Measurements from ENCODE around the gene ZNF444. TPM values are rescaled to one million over a fixed set of nuclear protein-coding genes. Genes with fewer than 3 reads are reported as not detected.
"Not testable (repeated sequence)": the region's sequence is repeated elsewhere in the genome, so short reads cannot be mapped to it uniquely, and the experiment has no call there.

The ZNF444 gene
- total RNA-seq, 1 experiment from 2014 or later, result 84.0 TPM

DNA sequence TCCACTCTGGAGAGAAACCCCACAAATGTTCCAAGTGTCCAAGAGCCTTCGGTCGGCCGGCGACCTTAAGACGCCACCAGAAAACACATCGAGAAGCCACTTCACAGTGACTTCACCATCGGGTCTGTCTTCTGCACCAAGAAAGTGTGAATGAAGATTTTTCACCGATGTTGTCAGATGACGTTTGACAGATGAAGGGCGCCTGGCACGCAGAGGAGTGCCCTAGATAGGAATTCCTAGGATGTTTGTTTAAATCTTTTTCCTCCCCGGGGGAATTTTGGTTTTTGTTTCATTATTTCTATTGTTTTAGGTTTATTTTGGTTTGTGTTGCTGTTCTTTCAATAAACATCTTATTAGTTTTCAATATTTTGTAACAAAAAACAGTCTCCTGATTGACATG, 68.0 kb downstream of the ZNF444 start:
- Mint-ChIP-seq H3K4me3 (no peak overlapping the region), H3K27me3 (ENCODE audit: low read depth) (peaks cover 13% of the 10 kb centered on the region), H3K36me3 (no peaks in the 10 kb centered on the region), H3K4me1 (no peaks in the 10 kb centered on the region), H3K9me3 (no peaks in the 10 kb centered on the region; the same call in 1 of the 2 replicates), H3K27ac (no peak overlapping the region)
- POLR2A ChIA-PET, result no interaction called here
- TF ChIP-seq, protein P1, sequence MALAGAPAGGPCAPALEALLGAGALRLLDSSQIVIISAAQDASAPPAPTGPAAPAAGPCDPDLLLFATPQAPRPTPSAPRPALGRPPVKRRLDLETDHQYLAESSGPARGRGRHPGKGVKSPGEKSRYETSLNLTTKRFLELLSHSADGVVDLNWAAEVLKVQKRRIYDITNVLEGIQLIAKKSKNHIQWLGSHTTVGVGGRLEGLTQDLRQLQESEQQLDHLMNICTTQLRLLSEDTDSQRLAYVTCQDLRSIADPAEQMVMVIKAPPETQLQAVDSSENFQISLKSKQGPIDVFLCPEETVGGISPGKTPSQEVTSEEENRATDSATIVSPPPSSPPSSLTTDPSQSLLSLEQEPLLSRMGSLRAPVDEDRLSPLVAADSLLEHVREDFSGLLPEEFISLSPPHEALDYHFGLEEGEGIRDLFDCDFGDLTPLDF (CRISPR knock-in tag; IDR thresholded peaks at IDR 0.05), result no peak
- no peak for TF ChIP-seq ZNF416 (CRISPR knock-in tag; IDR thresholded peaks at IDR 0.05)
- no peak for TF ChIP-seq TEAD1 (CRISPR knock-in tag; IDR thresholded peaks at IDR 0.05)
- TF ChIP-seq, protein P2, sequence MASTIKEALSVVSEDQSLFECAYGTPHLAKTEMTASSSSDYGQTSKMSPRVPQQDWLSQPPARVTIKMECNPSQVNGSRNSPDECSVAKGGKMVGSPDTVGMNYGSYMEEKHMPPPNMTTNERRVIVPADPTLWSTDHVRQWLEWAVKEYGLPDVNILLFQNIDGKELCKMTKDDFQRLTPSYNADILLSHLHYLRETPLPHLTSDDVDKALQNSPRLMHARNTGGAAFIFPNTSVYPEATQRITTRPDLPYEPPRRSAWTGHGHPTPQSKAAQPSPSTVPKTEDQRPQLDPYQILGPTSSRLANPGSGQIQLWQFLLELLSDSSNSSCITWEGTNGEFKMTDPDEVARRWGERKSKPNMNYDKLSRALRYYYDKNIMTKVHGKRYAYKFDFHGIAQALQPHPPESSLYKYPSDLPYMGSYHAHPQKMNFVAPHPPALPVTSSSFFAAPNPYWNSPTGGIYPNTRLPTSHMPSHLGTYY (CRISPR knock-in tag; IDR thresholded peaks at IDR 0.05), result no peak
- TF ChIP-seq ZNF396 (CRISPR knock-in tag; IDR thresholded peaks at IDR 0.05; ENCODE audit: borderline replicate concordance), result no peak
- TF ChIP-seq MXD4 (CRISPR knock-in tag; IDR thresholded peaks at IDR 0.05; ENCODE audit: borderline replicate concordance), result no peak
- no peak for TF ChIP-seq PRRX2 (CRISPR knock-in tag; IDR thresholded peaks at IDR 0.05)
- TF ChIP-seq RELA (CRISPR knock-in tag; IDR thresholded peaks at IDR 0.05; ENCODE audit: borderline replicate concordance), result no peak
- TF ChIP-seq, protein P3, sequence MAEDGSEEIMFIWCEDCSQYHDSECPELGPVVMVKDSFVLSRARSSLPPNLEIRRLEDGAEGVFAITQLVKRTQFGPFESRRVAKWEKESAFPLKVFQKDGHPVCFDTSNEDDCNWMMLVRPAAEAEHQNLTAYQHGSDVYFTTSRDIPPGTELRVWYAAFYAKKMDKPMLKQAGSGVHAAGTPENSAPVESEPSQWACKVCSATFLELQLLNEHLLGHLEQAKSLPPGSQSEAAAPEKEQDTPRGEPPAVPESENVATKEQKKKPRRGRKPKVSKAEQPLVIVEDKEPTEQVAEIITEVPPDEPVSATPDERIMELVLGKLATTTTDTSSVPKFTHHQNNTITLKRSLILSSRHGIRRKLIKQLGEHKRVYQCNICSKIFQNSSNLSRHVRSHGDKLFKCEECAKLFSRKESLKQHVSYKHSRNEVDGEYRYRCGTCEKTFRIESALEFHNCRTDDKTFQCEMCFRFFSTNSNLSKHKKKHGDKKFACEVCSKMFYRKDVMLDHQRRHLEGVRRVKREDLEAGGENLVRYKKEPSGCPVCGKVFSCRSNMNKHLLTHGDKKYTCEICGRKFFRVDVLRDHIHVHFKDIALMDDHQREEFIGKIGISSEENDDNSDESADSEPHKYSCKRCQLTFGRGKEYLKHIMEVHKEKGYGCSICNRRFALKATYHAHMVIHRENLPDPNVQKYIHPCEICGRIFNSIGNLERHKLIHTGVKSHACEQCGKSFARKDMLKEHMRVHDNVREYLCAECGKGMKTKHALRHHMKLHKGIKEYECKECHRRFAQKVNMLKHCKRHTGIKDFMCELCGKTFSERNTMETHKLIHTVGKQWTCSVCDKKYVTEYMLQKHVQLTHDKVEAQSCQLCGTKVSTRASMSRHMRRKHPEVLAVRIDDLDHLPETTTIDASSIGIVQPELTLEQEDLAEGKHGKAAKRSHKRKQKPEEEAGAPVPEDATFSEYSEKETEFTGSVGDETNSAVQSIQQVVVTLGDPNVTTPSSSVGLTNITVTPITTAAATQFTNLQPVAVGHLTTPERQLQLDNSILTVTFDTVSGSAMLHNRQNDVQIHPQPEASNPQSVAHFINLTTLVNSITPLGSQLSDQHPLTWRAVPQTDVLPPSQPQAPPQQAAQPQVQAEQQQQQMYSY (CRISPR knock-in tag; IDR thresholded peaks at IDR 0.05), result no peak
- TF ChIP-seq, protein P4, sequence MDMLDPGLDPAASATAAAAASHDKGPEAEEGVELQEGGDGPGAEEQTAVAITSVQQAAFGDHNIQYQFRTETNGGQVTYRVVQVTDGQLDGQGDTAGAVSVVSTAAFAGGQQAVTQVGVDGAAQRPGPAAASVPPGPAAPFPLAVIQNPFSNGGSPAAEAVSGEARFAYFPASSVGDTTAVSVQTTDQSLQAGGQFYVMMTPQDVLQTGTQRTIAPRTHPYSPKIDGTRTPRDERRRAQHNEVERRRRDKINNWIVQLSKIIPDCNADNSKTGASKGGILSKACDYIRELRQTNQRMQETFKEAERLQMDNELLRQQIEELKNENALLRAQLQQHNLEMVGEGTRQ (CRISPR knock-in tag; IDR thresholded peaks at IDR 0.05), result no peak
- TF ChIP-seq, protein P5, sequence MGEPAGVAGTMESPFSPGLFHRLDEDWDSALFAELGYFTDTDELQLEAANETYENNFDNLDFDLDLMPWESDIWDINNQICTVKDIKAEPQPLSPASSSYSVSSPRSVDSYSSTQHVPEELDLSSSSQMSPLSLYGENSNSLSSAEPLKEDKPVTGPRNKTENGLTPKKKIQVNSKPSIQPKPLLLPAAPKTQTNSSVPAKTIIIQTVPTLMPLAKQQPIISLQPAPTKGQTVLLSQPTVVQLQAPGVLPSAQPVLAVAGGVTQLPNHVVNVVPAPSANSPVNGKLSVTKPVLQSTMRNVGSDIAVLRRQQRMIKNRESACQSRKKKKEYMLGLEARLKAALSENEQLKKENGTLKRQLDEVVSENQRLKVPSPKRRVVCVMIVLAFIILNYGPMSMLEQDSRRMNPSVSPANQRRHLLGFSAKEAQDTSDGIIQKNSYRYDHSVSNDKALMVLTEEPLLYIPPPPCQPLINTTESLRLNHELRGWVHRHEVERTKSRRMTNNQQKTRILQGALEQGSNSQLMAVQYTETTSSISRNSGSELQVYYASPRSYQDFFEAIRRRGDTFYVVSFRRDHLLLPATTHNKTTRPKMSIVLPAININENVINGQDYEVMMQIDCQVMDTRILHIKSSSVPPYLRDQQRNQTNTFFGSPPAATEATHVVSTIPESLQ (CRISPR knock-in tag; IDR thresholded peaks at IDR 0.05), result no peak
- no peak for TF ChIP-seq GTF2I (CRISPR knock-in tag; conservative IDR thresholded peaks at IDR 0.05)
- no peak for TF ChIP-seq ZBTB21 (CRISPR knock-in tag; IDR thresholded peaks at IDR 0.05; ENCODE audit: borderline replicate concordance)
- TF ChIP-seq, protein P6, sequence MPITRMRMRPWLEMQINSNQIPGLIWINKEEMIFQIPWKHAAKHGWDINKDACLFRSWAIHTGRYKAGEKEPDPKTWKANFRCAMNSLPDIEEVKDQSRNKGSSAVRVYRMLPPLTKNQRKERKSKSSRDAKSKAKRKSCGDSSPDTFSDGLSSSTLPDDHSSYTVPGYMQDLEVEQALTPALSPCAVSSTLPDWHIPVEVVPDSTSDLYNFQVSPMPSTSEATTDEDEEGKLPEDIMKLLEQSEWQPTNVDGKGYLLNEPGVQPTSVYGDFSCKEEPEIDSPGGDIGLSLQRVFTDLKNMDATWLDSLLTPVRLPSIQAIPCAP (CRISPR knock-in tag; IDR thresholded peaks at IDR 0.05), result no peak
- TF ChIP-seq, protein P7, sequence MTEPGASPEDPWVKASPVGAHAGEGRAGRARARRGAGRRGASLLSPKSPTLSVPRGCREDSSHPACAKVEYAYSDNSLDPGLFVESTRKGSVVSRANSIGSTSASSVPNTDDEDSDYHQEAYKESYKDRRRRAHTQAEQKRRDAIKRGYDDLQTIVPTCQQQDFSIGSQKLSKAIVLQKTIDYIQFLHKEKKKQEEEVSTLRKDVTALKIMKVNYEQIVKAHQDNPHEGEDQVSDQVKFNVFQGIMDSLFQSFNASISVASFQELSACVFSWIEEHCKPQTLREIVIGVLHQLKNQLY (CRISPR knock-in tag; IDR thresholded peaks at IDR 0.05), result no peak
- TF ChIP-seq, protein P8, sequence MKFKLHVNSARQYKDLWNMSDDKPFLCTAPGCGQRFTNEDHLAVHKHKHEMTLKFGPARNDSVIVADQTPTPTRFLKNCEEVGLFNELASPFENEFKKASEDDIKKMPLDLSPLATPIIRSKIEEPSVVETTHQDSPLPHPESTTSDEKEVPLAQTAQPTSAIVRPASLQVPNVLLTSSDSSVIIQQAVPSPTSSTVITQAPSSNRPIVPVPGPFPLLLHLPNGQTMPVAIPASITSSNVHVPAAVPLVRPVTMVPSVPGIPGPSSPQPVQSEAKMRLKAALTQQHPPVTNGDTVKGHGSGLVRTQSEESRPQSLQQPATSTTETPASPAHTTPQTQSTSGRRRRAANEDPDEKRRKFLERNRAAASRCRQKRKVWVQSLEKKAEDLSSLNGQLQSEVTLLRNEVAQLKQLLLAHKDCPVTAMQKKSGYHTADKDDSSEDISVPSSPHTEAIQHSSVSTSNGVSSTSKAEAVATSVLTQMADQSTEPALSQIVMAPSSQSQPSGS (CRISPR knock-in tag; IDR thresholded peaks at IDR 0.05; ENCODE audit: borderline replicate concordance, low read depth), result no peak
- TF ChIP-seq NFYB (CRISPR knock-in tag; conservative IDR thresholded peaks at IDR 0.05; ENCODE audit: low read depth), result no peak
- TF ChIP-seq JUN (CRISPR knock-in tag; IDR thresholded peaks at IDR 0.05), result no peak
- no peak for ATAC-seq
- no peak for DNase-seq (ENCODE audit: low spot score)
- CTCF ChIA-PET, result interaction anchor here (1.7 to 1.9 kb wide), 2 partner anchors 37 to 104 kb away, joined by 4 to 5 read pairs; no protein-coding TSS in a partner anchor

DNA sequence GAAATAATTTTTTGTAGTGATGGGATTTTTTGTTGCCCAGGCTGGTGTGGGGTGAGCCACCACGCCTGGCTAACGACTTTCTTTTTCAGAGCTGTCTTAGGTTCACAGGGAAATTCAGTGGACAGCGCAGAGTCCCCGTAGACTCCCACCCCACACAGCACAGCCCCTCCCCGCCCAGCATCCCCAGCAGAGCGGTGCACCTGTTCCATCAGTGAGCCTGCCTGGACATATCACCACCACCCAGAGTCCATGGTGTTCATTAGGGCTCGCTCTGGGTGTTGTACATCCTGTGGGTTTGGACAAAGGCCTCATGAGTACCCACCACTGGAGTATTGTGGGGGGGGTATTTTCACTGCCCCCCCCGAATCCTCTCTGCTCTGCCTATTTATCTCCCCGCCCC, 68.9 kb downstream of the ZNF444 start:
- H3K36me3 Mint-ChIP-seq; H3K9me3 Mint-ChIP-seq; DNase-seq (ENCODE audit: low spot score); H3K27ac Mint-ChIP-seq; H3K4me3 Mint-ChIP-seq; H3K4me1 Mint-ChIP-seq; ATAC-seq: not testable (repeated sequence)
- CTCF ChIA-PET, result interaction anchor here (1.6 to 1.9 kb wide), 3 partner anchors 38 to 105 kb away, joined by 3 to 5 read pairs (median 4); no protein-coding TSS in a partner anchor
- POLR2A ChIA-PET, result interaction anchor here (0.7 kb wide), 1 partner anchor 29 kb away, joined by 3 read pairs; no protein-coding TSS in a partner anchor
- H3K27me3 Mint-ChIP-seq (ENCODE audit: low read depth), result peaks cover 14% of the 10 kb centered on the region
